HG02571 (cell line): ENCODE data around the gene ATAD1.

ENCODE experiments used
- ATAC-seq: cut with Tn5 transposase; IDR thresholded peaks from one replicate; pipeline ENCODE4 v1.9.1; 2021; ENCODE audit warnings: mild to moderate bottlenecking, moderate library complexity; ENCODE audit not compliant: unreplicated experiment

Gene ATAD1

DNA sequence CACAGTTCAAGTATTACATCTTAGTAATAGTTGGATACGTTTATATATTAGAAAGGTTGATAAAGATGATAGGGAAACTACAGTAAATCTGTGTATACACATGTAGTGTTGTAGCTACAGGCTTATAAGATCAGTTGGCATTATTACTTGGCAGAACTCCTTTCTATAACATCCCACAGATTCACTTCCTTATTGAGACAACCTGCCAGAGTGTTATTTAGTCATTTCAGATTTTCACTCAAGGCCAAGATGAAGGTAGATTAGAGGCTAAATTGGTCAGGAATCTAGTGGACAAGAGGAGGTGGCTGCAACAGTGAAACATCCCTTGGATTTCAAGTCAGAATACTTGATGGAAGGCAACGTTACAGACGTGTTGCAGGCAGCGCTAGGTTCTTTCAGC is 95.3 kb downstream of the ATAD1 start:
- no peak for ATAC-seq

DNA sequence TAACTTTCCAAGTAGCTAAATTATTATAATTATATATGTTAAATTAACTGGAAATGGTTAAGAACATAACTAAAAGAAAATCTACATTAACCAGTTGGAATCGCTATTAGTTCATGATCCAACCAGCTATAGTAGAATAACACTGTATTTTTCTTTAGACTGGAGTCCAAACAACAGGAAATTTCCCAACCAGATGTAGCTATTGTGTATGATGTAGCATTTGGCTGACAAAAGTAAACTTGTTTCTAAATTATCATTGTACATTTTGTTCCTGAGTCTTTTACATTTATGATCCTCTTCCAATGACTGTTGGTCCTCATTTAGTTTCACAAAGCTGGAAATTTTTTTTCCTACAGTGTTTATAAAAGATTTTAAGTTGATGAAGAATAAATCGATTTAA is 96.2 kb downstream of the ATAD1 start:
- ATAC-seq, result no peak

DNA sequence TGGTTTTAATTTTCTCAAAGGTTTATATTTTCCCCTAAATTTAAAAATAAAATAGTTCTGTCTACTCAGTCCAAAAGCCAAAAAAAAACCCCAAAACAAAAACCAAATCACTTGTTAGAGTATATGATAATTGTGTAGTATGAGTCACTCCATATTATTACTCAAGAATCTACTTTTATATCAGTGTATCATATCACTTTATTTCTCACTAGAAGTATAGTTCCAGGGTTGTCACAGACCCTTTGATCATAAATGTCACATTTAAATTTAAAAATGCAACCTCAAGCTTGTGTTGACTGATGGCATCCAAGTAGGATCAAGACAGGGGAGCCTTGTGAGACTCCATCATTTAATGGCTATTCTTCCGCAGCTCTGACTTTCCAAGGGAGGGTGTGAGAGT is 97.4 kb downstream of the ATAD1 start:
- no peak for ATAC-seq

DNA sequence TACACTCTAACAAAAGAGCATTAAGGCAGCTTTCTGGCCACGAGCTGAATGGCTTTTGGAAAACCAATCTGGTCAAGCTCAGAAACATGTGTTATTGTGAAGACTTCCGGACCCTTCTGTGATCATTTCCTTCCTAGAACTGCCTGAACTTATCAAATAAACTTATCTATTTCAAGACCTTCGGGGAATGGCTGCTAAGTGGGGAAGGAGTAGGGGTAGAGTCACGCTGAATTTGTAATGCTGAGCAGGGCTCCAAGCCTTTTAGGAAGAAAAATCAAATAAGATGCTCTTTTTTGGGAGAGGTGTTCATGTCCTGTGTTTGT is 101.7 kb downstream of the ATAD1 start:
- no peak for ATAC-seq

DNA sequence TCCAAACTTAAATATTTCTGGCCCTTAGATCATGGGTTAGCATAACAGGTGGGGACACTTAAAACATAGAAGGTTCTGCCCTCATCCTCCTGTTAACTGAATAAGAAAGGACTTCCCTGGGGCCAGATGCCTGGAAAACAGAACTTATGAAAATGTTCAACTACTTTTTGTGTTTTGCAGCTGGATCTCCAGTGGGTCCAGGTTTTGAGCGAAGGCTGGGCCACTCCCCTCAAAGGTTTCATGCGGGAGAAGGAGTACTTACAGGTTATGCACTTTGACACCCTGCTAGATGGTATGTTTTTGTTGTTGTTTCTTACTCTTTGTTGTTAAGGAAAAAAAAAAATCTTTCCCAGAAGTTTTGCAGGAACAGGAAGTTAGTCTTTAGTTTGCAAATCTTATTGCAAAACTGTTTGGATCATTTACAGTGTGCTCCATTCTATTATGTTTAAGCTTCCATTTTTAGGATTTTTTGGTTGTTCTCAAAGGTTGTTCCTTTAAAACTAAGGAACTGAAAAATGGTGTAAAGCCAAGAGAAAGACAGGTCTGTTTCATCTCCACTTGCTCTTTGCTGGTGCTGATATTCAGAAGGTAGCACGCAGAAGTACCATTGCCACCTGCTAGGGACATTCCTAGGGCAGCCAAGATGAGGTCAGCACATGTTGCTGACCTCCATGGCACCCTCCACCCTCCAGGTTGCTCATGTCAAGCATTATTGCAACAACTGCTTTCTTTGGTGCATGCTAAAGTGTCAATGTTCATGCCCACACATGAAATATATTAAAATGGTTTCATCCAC is 102.3 kb downstream of the ATAD1 start:
- ATAC-seq, result no peak

DNA sequence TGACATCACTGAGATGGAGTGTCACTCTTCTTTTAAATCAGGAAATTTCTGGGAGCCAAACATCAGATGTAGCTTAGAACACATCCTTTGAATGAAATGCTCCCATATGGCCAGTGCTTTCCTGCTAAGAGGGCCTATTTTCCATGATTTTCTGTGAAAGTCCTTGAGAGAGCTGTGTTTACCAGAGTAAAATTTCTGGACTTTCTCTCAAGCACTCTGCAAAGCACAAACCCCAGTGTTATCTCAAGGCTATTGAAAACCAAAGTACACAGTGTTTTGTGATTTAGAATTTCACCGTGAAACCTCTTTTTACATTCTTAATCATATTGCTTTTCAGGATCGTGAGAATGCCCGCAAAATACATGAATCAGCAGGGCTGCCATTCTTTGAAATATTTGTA is 104.3 kb downstream of the ATAD1 start:
- no peak for ATAC-seq

DNA sequence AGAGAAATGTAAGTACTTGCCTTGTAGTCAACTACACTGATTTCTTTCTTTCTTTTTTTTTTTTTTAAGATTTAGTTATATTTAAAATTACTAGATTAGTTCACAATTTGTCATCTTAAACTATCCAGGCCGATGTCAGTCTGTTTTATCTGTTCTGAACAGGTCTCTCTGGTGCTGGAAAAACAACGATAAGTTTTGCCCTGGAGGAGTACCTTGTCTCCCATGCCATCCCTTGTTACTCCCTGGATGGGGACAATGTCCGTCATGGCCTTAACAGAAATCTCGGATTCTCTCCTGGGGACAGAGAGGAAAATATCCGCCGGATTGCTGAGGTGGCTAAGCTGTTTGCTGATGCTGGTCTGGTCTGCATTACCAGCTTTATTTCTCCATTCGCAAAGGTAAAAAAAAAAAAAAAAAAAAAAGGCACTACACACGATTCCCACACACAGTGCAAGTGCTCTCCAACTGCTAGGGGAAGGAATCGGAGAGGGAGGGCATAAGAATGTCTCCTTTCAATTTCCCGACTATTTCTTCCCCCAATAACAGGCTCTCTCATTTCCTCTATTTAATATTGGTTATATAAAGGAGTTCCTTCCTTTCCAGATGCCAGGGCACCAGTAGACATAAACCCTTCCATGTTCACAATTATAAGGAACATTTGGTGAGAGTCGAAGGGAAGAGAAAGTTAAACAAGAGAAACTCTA is 105.0 kb downstream of the ATAD1 start:
- ATAC-seq, result no peak

DNA sequence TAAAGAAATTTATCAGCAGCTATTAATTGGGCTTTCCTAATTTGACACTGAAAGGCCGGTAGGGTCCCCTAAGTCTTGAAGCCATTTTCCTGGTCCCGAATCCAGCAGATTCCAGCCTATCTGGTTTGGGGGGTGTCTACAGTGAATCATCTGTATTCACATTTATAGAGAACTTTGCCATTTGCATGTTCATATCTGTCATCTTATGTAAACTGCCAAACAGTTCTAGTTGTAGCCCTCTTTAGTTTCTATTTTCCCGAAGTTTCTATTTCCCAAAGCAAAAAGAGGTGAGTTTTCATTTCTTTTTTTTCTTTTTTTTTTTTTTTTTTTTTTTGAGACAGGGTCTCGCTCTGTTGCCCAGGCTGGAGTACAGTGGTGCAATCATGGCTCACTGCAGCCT is 110.8 kb downstream of the ATAD1 start:
- no peak for ATAC-seq

DNA sequence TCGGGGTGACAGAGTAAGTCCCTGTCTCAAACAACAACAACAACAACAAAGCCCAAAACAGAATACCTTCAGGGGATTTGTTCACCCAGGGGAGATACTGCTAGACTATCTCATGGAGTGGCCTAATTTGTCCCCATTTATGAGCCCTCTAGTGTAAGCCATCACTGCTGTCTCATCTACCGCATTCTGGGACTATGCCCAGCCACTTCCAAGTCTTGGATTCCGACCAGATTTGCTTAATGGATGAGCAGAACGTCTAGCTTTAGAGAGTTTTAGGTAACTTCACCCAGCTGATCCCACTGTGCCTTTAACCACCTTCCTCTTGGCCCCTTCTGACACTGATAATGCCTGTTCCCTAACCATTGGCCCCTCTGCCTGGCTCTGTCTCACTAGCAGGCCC is 111.3 kb downstream of the ATAD1 start:
- no peak for ATAC-seq

DNA sequence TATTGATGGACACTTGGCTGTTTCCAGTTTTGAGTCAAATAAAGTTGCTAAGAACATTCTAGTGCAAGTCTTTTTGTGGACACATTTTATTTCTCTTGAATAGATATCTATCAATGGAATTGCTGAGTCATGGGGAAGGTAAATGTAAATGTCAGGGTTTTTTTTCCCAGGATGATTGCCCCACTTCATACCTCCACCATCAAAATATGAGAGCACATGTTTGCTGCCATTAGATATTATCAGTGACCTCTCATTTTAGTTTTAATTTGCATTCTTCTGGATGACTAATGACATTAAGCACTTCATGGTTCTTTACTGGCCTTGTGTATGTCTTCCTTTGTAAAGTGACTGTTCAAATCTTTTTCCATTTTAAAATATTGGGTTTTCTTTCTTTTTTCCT is 112.7 kb downstream of the ATAD1 start:
- ATAC-seq, result no peak

DNA sequence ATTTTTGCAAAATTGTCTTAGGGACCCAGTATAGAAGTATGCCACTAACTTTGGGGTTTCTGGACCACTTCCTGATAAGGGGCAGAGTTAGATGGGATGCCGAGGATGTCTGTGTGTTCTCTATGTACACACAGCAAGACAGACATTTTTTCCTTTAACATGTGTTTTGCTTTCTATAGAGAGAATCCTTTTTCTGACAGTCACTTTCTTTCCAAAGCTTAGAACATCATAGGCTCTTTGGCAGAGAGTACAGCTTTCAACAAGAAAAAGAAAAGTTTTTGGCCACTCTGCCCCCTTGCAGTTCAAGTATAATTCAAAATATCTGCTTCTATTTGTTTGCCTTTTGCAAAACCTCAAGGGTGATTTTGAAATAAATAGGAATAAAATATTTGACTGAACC is 114.3 kb downstream of the ATAD1 start:
- ATAC-seq, result no peak

DNA sequence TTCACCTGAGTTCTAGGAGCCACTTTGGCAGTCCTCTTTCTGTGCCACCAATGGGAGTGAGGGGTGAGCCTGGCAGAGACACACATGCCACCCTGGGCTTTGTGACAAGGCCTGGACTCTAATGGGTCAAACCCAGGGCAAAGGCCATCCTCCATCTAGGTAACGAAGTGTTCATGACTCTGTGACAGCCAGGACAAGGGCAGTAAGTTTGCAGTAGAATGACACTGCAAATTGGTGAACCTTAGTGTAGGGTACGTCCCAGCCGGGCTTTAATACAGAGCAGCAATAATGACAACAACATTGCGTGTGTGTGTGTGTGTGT is 115.1 kb downstream of the ATAD1 start:
- no peak for ATAC-seq

DNA sequence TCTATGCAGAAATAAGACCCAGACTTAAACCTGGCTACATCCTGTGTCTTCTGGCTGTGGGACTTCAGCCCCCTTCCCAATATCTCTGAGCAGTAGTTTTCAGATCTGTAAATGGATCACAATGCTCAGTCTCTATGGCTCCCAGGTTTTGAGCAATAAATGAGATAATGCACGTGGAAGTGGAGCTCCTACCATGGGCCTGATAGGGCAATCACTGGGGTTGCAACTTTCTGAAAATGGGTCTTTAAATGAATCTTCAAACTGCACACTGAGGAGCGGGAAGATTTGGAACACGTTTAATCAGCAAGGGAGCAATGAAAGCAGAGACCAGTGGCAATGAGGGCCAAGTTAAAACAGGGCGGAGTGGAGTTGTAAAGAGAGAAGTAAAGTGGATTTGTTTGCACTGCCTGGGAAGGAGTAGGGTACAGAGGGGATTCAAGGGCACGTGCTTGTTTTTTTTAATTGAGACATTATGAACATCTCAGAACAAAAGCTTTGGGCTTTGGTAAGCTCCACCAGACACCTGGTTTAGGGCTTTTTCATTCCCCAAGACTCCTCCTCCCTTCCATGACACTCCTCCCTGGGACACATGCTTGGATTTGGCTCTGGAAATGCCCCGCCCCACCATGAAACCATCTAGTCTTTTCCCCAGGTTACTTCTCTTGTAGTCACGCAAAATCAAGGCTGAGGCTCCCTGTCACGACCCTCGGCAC is 115.6 kb downstream of the ATAD1 start:
- ATAC-seq, result no peak
